Spleen (tissue), 7 donors: ENCODE results near the gene MGRN1.

ENCODE experiments used
- POLR2A ChIP-seq, 3 donors: fragments of 450-650 bp; IDR thresholded peaks; one replicate each; pipeline ENCODE4 v1.5.1; 2017; ENCODE audit warnings: antibody characterized with exemption in 3 of 3, mild to moderate bottlenecking in 1 of 3
- POLR2AphosphoS5 ChIP-seq, 3 donors: sonication (generic); formaldehyde crosslinking; IDR thresholded peaks; one replicate each; pipeline ENCODE4 v1.5.1; 2017; ENCODE audit warnings: antibody characterized with exemption in 3 of 3
- TF ChIP-seq, protein P1 (sequence below), 11 experiments: fragments of 200-600 bp in 7 of 11; fragments of 450-650 bp in 4 of 11; sonication (generic) in 4 of 11; IDR thresholded peaks in 8 of 11; conservative IDR thresholded peaks in 3 of 11; 1 replicate in 7 of 11; 2 replicates in 4 of 11; pipeline versions ENCODE4 v1.4.0 to v1.8.0; 2016 to 2021; ENCODE audit warnings: antibody characterized with exemption in 11 of 11, inconsistent platforms in 4 of 11, mild to moderate bottlenecking in 1 of 11
- donor health status: DM: no; HTN: no; CAD: no; lungs with moderate emphysema.
- donor health status: DM: no; HTN: no; CAD: no.
- donor health status: DM: no; HTN: no; CAD: no.

DNA sequence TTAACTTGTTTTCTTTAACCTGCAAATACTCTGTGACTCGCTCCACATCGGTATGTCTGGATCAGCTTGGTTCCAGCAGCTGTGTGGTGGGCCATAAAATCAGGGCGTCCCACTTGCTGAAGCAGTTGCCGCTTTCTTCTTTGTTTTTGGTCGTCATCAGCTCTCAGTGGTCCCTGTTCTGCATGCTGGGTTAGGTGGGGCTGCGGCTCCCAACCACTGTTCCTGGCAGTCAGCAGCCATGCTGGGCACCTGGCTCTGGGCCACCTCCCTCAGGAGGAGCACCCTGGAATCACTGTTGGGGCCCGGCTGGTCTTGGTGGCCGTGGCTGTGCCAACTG, 23.0 kb downstream of the MGRN1 start:
- TF ChIP-seq, protein P1, sequence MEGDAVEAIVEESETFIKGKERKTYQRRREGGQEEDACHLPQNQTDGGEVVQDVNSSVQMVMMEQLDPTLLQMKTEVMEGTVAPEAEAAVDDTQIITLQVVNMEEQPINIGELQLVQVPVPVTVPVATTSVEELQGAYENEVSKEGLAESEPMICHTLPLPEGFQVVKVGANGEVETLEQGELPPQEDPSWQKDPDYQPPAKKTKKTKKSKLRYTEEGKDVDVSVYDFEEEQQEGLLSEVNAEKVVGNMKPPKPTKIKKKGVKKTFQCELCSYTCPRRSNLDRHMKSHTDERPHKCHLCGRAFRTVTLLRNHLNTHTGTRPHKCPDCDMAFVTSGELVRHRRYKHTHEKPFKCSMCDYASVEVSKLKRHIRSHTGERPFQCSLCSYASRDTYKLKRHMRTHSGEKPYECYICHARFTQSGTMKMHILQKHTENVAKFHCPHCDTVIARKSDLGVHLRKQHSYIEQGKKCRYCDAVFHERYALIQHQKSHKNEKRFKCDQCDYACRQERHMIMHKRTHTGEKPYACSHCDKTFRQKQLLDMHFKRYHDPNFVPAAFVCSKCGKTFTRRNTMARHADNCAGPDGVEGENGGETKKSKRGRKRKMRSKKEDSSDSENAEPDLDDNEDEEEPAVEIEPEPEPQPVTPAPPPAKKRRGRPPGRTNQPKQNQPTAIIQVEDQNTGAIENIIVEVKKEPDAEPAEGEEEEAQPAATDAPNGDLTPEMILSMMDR (IDR thresholded peaks at IDR 0.05 in 8 of 11, conservative IDR thresholded peaks at IDR 0.05 in 3 of 11), result no peak
- TF ChIP-seq POLR2AphosphoS5 (IDR thresholded peaks at IDR 0.05), result no peak
- no peak for TF ChIP-seq POLR2A (IDR thresholded peaks at IDR 0.05)
